Astrocyte (in vitro differentiated cells and primary cell): Measurements from ENCODE around the gene PLXNC1.

ENCODE experiments used
- EZH2 ChIP-seq: IDR thresholded peaks from 2 replicates; pipeline ENCODE4 v1.6.1; 2012; ENCODE audit warnings: mild to moderate bottlenecking, low read length, inconsistent platforms; ENCODE audit not compliant: insufficient read depth
- TF ChIP-seq, protein P1 (sequence below): IDR thresholded peaks from 2 replicates; pipeline ENCODE4 v1.5.1; 2011; ENCODE audit warnings: low read depth, mild to moderate bottlenecking, inconsistent platforms, low read length, moderate library complexity; ENCODE audit not compliant: insufficient read depth

DNA sequence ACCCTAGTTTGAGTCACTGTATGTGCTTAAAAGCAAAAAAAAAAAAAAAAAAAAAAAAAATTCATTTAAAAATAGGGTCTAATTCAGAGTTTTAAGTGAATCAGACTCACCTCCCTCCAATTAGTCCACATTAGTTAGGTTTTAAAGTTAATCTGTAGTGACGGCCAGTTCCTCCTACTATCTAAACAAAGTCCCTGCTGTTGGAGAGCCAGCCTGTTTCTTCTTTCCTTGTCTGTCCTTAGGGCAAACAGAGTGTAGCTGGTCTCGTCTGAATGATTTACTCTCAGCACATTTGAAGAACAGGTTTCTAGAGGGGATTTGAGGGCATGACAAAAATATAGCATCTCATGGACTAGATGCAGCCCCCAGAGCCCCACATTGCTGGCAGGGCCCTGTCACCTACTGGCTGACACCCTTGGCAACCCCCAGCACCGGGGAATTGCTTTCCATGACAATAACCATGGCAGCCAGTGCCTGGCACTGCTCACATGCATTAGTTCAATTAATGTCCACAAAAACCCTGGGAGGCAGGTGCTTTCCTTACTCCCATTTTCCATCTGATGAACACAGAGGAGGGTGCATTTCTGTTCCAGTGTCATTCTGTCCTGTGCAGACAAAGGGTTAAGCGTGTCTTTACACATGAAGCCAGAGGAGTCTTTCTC, 138.3 kb downstream of the PLXNC1 start:
- TF ChIP-seq, protein P1, sequence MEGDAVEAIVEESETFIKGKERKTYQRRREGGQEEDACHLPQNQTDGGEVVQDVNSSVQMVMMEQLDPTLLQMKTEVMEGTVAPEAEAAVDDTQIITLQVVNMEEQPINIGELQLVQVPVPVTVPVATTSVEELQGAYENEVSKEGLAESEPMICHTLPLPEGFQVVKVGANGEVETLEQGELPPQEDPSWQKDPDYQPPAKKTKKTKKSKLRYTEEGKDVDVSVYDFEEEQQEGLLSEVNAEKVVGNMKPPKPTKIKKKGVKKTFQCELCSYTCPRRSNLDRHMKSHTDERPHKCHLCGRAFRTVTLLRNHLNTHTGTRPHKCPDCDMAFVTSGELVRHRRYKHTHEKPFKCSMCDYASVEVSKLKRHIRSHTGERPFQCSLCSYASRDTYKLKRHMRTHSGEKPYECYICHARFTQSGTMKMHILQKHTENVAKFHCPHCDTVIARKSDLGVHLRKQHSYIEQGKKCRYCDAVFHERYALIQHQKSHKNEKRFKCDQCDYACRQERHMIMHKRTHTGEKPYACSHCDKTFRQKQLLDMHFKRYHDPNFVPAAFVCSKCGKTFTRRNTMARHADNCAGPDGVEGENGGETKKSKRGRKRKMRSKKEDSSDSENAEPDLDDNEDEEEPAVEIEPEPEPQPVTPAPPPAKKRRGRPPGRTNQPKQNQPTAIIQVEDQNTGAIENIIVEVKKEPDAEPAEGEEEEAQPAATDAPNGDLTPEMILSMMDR, result no peak
- TF ChIP-seq EZH2, result no peak
